Right kidney (tissue), 1 donor: ENCODE data around the gene MPDZ.

Experiments
- DNase-seq: peaks from one replicate; pipeline ENCODE4 v3.0.0-alpha.2; 2016

The MPDZ gene

DNA sequence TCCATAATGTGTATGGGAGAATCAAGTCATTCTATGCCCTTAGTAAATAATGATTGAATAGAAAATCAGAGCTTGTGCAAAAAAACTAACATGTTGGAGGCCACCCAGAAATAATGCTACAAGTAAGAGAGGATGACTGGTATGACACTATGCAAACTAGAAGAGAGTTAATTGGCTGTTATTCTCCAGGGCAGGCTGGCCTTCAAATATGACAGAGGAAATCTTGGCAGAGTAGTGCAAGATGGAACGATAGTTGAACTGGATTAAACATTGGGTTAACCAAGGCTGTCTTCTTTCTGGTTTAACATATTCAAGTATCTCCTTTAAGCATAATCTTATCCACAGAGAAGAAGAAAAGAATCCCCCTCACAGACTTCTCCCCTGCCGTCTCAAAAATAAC lies 196.1 kb downstream of the MPDZ start:
- DNase-seq, result no peak

DNA sequence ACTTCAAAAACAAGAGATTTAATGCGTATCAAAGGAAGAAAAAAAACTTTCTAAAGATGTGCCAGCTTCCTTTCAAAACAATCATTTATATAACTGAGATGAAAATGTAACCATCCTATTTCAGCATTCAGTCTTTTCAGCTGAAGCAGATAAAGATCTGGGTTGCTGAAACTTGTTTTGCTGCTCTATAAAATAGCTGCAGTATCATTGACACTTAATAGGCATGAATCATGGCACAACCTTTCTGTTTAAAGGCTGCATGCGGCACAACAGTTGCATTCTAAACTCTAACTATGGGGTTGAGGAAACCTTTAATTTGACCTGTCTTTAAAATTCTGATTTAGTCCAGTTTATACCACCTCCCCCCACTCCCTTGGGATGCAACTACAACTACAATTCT lies 196.7 kb downstream of the MPDZ start:
- no peak for DNase-seq

DNA sequence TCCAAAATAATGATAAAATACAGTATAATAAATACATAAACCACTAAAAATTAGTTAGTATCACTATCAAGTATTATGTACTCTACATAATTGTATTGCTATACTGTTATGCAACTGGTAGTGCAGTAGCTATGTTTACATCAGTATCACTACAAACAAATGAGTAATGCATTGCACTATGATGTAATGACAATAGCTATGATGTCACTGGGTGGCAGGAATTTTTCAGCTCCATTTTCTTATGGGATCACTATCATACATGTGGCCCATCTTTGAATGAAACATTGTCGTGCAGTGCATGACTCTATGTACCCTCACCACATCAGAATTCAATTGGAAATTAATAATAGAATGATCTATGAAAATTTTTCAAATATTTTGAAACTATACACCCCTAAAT lies 201.3 kb downstream of the MPDZ start:
- no peak for DNase-seq

DNA sequence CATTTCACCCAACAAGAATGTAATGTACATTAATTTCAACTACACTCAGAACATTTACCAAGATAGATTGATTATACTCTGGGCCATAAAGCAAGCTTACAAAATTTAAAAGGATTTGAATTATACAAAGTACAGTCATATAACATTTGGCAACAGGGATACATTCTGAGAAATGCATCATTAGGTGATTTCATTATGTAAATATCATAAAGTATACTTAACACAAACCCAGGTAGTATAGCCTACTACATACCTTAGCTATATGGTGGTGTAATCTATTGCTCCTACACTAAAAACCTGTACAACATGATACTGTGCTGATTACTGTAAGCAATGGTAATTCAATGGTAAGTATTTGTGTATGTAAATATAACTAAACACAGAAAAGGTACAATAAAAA lies 202.9 kb downstream of the MPDZ start:
- DNase-seq, result no peak

DNA sequence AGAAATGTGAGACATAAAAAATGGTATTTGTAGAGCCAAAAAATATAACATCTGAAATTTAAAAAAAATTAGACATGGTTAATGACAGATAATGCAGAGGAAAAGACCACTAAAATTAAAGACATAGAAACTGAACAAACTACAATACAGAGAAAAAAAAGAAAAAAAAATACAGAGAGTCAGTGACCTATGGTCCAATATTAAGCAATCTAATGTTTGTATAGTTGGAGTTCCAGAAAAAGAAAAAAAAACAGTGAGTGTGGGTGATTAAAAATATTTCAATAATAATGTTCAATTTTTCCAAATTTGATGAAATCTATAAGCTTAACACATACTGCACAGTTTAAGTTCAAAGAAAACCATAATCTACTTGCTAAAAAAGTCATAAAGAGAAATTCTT lies 207.6 kb downstream of the MPDZ start:
- DNase-seq, result no peak

DNA sequence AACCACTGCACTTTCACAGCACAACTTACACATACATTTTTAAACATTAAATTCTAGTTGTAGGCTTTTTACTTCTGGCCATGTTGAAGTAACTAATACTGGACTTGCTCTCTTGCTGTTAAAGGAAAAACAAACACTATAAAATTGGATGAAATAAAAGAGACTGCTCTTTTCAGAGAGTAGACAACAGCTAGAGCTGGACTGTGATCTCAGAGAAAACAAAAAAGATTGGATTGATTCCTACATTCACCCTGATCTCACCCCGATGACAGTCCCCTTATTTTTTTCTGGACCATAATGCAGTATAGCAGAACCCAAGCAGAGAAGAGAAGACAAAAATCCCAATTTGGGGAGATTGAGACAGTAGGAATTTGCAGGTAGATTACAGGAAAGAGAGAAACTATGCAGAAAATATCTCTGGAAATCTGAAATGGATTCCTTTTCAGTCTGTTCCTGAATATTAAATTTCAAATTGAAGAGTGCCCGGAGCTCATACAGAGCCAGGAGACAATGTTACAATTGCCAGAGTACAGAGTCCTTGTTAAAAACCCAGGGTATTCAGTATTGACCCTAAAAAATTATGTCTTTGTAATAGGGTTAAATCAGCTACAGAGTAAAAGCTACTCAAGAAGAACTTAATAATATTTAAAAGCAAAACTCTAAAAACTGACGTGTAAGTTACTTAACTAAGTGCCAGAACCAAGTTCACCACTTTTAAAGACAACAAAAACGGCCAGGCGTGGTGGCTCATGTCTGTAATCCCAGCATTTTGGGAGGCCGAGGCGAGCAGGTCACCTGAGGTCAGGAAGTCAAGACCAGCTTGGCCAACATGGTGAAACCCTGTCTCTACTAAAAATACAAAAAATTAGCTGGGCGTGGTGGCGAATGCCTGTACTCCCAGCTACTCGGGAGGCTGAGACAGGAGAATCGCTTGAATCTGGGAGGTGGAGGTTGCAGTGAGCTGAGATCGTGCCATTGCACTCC lies 208.6 kb downstream of the MPDZ start:
- no peak for DNase-seq

DNA sequence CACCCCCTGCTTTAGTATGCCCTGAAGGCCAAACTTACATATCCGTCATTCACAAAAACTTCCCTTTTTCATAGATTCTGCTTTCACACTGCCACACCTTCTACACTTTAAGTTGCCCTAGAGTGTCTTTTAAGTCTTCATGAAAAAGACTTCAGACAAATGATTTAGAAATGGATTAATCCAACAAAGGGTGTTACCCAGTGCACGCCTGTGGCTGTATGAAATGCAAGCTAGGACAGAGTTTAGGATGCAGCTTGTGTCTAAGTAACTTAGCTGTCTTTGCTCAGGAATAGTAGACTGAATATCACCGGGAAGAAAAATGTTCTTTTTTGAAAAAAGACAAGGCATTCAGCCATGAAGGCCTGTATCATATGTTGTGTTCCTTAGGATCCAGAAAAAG lies 210.0 kb downstream of the MPDZ start:
- no peak for DNase-seq

DNA sequence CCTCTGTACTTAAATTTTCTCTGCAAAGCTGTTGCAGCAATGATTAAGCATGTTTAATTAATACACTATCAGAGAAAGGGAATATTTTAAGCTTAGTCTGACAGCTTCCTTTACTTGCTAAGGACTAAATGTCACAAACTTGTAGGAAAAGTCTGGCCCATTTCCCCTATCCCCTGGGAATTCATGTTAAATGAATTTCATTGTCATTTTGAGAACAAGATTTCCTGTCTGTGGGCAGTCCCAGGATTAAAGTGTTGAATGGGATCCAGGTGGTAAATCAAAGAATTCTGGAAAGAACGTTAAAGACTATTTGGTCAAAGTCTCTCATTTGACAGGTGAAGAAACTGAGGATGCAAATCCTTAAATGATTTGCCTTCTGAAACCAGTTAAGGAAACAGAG lies 214.8 kb downstream of the MPDZ start:
- no peak for DNase-seq

DNA sequence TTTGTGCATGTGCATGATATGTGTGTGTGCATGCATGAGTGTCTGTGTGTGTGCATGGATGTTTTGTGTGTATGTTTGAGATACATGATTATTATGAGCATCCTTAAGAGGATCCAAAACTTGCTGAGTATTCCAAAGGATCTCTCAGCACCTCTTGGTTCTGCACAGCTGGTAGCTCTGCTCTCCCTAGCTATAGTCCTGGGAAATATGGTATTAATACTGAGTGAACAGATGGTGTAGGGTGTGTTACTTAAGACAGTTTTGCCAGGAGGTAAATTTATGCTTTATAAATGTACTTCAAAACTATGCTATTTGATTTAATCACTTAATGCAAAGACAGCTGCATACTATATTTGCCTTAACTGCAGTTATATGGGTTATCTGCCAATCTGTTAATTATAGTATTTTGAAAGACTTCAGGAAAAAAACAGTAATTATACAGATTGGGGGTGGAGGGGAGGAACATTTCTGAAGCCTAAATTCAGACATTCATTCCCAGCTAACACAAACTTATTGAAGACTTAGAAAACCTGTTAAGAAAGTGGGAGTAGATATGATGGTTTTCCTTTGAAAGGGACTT lies 215.5 kb downstream of the MPDZ start:
- DNase-seq, result no peak

DNA sequence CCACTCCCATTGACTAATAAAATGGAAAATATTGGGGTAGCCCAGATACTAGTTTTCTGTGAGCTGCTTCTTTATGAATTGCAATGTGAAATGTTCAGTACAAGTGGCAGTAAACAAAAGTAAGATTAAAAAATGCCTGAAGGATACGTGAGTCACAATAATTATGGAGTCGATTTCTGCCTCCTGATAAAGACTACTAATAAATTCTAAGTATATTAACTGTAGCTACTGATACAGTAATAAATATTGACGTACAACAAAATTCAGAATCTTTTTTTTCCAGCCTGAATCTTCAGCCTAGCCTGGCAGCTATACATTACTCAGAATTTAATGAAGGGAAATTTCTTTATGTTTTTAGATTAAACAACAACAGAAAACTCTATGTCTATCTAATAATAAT lies 218.1 kb downstream of the MPDZ start:
- DNase-seq, result no peak
